ENCODE data around the gene ANAPC1. TPM values are rescaled to one million over a fixed set of nuclear protein-coding genes. Genes with fewer than 3 reads are reported as not detected.

The ANAPC1 gene
- total RNA-seq, 6 experiments from 2014 or later: 14.4 to 40.3 (median 17.7) TPM

- H3K9me3 ChIP-seq: no peaks in the 10 kb centered on the region
- WGBS (ENCODE audit: insufficient coverage, low coverage, low lambda C conversion rate, missing lambda C conversion rate): 81% methylated on average over 3 of the region's 10 CpGs
- intact Hi-C loops (cut with DNase I): no loop called here
- no peak for DNase-seq
- H3K4me1 ChIP-seq: peaks cover 0 to 65% (median 23%) of the 10 kb centered on the region in 4 donors
- TF ChIP-seq POLR2A (IDR thresholded peaks at IDR 0.05): no peak
- no peak for TF ChIP-seq CTCF (IDR thresholded peaks at IDR 0.05)
- no peak for ATAC-seq
- peak overlapping the region in 1 of 3 donors; percentile 14 for H3K27ac ChIP-seq
- H3K4me3 ChIP-seq: no peak overlapping the region
- no peaks in the 10 kb centered on the region for H3K27me3 ChIP-seq
- no peaks in the 10 kb centered on the region for H3K36me3 ChIP-seq
These were observed 20.9 kb upstream of the ANAPC1 start for GRCh38 chr2:111904726-111905474.

GRCh38 chr2:111903930-111904439 lies 20.0 kb upstream of the ANAPC1 start:
- no peaks in the 10 kb centered on the region for H3K36me3 ChIP-seq
- no peaks in the 10 kb centered on the region for H3K9me3 ChIP-seq
- no peaks in the 10 kb centered on the region for H3K27me3 ChIP-seq
- no peak overlapping the region for H3K27ac ChIP-seq
- 96% methylated on average over 3 of the region's 5 CpGs for WGBS (ENCODE audit: insufficient coverage, low coverage, low lambda C conversion rate, missing lambda C conversion rate)
- H3K4me1 ChIP-seq: peaks cover 0 to 56% (median 20%) of the 10 kb centered on the region in 4 donors
- H3K4me3 ChIP-seq: no peak overlapping the region
- no peak for DNase-seq
- no peak for ATAC-seq
- intact Hi-C loops (cut with DNase I): no loop called here
- TF ChIP-seq POLR2A (IDR thresholded peaks at IDR 0.05): no peak
- no peak for TF ChIP-seq CTCF (IDR thresholded peaks at IDR 0.05)

GRCh38 chr2:111903516-111903915 lies 19.5 kb upstream of the ANAPC1 start:
- TF ChIP-seq CTCF (IDR thresholded peaks at IDR 0.05) (no peak), POLR2A (IDR thresholded peaks at IDR 0.05) (no peak)
- WGBS (ENCODE audit: insufficient coverage, low coverage, low lambda C conversion rate, missing lambda C conversion rate): 57% methylated on average over 3 of the region's 3 CpGs
- no peaks in the 10 kb centered on the region for H3K36me3 ChIP-seq
- no peak overlapping the region for H3K4me3 ChIP-seq
- H3K27me3 ChIP-seq: no peaks in the 10 kb centered on the region
- intact Hi-C loops (cut with DNase I): no loop called here
- no peak overlapping the region for H3K27ac ChIP-seq
- ATAC-seq (no peak), DNase-seq (no peak)
- H3K4me1 ChIP-seq: peaks cover 0 to 51% (median 15%) of the 10 kb centered on the region in 4 donors
- no peaks in the 10 kb centered on the region for H3K9me3 ChIP-seq

GRCh38 chr2:111900859-111901258 lies 16.9 kb upstream of the ANAPC1 start:
- Histone ChIP-seq H3K9me3 (no peaks in the 10 kb centered on the region), H3K27me3 (no peaks in the 10 kb centered on the region), H3K4me1 (peaks cover 0 to 34% (median 14%) of the 10 kb centered on the region in 4 donors), H3K36me3 (no peaks in the 10 kb centered on the region), H3K27ac (peak overlapping the region in 1 of 3 donors; percentile 15), H3K4me3 (peak overlapping the region in 2 of 3 donors; percentile 76 to 82)
- 0% methylated on average over 3 of the region's 3 CpGs for WGBS (ENCODE audit: insufficient coverage, low coverage, low lambda C conversion rate, missing lambda C conversion rate)
- intact Hi-C loops (cut with DNase I): no loop called here
- DNase-seq (peak in 1 of 3 donors; percentile 34), ATAC-seq (peak in 2 of 4 donors; percentile 7 to 11)
- no peak for TF ChIP-seq POLR2A (IDR thresholded peaks at IDR 0.05)
- TF ChIP-seq CTCF (IDR thresholded peaks at IDR 0.05): peak; percentile 35 to 56 (median 48)

All from right lobe of liver (tissue), 6 donors.